Mucosa of gallbladder (tissue), 1 donor: ENCODE data around the gene GK2. TPM values are rescaled to one million over a fixed set of nuclear protein-coding genes. Genes with fewer than 3 reads are reported as not detected.

ENCODE experiments used
- DNase-seq: peaks from one replicate; pipeline ENCODE4 v3.0.0-alpha.2; 2020; ENCODE audit warnings: low spot score
- total RNA-seq: library from RNA; stranded (reverse); gene quantifications from one replicate; pipeline ENCODE4 v1.2.1, GENCODE V29; 2021
- donor health status: DM: no; HTN: no; CAD: no.

GK2 gene
- total RNA-seq = not detected

DNA sequence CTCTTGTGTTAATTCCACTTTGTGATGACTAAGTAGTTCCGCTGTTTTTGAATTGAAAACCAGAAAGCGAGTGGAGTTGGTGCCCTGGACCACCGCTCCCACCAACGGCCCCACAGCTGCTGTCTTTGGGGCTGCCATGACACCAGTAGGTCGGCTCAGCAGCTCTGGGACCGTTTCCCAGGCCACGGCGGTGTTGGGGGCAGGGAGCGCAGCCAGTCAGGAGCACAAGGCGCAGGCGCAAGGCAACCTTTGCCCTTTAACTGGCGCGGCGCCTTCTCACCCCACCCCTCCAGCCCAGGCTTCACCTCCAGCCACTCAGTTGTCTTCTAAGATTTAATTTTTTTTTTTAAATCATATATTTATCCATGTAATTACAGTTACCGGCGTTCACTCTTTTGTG is at the start of gene GK2:
GK2 (minus strand) TSS at position 166 of the 400 bp plus-strand sequence; CDS start at position 138, 28 bp downstream.
- DNase-seq = no peak

DNA sequence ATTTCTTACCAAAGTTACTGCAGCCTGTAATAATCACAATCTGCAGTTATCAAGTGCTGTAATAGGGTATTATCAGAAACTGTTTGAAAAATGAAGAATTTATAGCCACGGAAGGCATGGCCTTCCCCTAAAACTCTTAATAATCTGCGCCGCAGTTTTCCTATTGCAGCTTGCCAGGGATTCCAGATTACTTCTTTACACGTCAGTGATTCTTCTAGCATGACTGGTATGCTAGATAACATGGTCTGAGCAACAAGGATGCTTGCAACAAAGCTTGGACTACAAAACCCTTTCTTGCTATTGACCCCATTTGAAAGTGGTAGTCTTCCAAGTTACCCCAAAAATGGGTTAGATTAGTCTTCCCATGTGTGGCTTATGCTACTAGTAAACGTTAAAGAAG is 47.2 kb upstream of the GK2 start:
- DNase-seq = no peak

DNA sequence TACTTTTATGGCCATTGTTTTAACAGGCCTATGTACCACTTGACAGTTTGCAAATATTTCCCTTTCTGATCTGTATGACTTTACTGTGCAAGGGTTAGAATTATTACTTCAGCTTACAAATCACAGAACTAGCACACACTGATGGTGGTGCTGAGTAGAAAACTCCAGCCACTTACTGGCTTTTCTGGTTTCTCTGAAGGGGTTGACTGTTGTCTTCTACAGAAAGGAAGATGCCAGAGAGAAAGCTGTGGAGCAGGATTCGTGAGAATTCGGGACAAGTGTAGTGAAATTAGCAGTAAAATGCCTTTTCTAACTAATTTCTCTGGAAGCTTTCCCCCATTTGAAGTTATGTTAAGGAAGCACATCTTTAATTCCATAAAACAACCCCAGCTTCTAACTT is 46.6 kb upstream of the GK2 start:
- DNase-seq = no peak

DNA sequence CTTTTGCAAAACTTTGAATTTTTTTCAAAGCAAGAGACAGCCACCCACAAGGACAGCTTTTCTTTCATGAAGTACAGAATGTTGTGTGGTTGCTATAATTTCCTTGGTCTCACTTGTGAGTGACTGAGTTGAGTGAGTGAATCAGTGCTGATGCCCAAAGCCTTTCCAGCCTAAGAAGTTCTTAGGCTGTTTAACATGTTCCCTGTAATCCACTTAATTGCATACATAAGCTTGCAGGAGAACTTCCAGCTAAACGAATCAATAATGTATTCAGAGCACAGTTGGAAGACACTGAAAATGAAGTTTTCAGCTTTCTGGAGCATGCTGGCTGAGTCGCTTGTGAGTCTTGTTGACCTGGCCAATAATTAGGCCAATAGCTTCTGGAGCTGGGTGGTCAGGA is 42.0 kb upstream of the GK2 start:
- DNase-seq = no peak

DNA sequence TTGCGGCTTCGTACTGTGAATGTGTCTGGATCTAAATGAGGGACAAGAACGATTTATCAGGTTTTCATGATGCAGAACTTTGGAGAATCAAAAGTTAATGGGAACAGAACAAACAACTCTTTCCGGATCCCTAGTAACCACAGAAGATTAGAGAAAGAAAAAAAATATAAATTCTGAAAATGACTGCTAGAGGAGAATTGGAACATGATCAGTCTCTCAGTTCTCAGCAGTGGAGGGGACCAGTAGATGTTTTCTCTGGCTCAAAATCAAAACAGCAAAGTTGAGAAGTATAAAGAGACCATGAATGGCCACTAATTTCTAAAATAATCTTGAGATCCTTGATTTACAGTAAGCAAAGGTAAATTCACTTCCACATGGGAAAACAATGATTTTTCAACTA is 38.1 kb upstream of the GK2 start:
- DNase-seq = no peak

DNA sequence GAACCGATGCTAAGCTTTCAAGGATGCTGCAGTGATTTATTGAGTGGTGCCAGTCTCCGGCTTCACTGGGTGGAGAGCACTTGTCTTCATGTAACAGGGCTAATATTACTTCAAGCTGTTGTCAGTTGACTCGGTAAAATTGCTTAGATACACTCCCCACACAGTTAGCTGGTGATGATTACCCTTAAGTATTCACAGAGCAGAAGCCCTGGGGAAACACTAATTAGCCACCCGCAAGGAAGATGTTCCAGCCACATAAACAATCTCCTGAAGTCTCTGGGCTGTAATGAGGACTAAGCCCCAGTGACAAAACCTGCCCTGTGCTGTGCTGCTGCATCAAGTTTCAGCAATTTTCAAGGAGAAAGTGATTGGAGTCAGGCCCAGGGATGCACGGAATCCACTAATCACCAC is 37.3 kb upstream of the GK2 start:
- no peak for DNase-seq

DNA sequence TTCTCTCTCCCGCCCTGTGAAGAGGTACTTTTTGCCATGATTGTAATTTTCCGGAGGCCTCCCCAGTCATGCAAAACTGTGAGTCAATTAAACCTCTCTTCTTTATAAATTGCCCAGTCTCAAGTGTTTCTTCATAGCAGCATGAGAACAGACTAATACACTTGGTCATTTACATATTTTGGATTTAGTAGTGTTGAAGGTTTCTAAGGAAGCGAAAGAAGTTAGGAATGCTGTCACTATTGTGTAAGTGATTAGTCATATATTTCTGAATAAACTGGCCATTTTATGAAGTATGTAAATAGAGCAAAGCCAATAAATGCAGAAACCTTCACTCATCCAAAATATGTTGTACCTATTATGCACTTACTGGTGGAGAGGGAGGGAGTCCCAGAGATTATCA is 34.4 kb upstream of the GK2 start:
- no peak for DNase-seq

DNA sequence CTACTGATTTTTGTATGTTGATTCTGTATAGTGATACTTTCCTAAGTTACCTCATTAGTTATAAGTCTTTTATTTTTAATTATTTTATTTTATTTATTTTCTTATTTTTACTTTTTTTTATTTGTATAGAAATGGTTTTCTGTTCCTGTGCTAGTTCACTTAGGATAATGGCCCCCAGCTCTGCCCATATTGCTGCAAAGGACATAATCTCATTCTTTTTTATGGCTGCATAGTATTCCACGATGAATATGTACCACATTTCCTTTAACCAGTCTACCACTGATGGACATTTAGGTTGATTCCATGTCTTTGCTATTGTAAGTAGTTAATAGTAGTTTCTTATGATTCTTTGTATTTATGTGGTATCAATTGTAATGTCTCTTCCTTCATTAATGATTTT is 31.5 kb upstream of the GK2 start:
- no peak for DNase-seq

DNA sequence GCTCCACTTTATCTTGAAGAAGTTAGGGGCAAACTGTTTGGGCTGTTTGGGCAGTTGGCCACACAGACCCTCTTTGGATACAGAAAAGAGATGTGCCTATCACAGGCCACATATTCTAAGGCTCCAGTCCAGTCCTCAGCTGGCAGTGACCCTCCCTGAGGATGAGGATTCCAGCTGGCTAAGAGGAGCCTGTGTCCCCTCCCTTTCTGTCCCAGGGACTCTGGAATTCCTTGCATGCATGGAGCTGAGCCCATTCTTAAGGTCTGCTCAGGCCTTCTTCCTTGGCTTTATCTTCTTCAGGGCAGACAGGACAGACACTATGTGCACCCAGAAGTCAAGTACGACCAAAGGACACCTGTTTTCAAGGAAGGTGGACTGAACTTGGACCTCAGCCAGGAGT is 23.8 kb upstream of the GK2 start:
- DNase-seq = no peak

DNA sequence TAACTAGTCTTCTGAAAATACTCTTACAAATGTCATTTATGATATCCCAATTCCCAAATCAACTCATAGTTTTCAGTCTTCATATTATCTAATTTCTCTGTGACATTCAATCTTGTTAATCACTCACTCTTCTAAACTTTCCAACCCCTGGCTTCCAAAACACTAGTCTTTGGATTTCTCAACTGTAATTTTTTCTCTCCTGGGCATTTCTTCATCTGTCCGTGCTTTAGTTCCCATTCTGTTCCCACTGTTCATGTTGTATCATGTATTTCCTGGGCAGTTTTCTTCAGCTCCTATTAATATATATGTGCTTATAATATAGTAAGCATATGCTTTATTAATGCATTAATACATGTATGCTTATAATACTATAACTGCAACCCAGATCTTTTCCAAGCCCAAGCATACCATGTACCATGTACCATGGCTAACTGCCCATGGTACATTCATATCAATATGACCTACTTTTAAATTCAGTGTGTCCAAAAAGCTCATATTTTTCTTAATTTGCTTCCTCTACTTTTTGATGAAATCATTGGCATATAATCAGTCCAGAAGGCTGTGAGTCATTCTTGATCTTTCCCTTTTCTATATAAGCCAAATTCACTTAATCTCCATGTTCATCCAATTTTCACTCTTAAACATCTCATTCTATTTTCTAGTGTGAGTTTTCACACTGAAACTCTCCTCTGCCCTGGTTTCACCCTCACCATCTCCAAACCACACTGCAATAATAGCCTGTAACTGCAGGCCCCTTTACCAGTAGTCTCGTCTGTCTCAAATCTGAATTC is 21.3 kb upstream of the GK2 start:
- no peak for DNase-seq

DNA sequence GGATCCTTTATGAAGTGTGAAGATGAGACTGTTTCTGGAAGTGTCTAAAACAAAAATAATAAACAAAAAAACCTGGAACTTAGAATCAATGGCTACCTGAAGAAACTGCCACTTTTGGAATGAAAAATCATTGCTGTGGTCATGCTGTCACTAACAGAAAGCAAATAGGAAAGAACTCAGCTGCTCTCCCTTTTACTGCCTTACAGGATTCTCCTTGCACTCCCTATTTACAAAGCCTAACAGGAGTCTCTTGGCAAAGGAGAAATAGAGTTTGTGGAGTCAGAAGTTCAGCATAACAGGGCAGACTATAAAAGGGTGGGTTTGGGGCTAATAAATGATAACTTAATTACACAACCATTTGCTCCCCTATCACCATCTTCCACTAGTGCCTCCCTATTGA is 19.0 kb upstream of the GK2 start:
- DNase-seq = no peak

DNA sequence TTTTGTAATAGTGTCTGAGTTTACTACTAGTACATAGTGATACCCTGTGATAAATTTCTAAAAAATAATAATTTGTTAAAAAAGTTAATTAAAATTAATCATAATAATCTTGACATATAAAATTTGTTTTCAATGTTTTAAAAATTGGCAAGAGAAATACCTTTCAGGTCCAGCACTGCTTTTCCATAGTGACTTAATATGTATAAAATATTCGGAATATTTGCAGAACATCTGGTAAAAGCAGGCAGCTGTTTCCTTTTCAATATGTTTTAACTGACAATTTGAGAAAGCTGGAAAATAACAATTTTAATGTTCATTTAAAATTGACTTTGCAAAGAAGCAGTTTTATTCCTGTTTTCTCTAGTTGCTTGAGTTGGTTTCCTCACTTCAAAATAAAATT is 17.6 kb upstream of the GK2 start:
- no peak for DNase-seq

DNA sequence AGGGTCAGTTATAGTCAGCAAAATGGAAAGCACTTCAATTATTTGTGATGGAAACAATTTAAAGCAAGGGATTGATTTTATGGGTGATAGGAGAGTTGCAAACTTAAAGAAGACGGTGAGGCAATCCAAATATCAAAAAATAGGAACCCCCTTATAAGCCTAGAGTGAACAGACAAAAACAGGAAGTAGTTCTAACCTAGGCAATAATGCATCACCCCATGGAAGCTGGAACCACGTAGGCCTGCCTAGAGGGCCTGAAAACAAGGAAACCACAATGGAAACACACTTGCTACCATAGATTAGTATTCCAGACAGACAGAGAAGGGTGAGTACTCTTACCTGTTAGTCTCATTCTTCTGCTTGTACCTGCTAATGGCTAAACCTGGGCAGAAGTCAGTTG is 13.5 kb upstream of the GK2 start:
- no peak for DNase-seq

DNA sequence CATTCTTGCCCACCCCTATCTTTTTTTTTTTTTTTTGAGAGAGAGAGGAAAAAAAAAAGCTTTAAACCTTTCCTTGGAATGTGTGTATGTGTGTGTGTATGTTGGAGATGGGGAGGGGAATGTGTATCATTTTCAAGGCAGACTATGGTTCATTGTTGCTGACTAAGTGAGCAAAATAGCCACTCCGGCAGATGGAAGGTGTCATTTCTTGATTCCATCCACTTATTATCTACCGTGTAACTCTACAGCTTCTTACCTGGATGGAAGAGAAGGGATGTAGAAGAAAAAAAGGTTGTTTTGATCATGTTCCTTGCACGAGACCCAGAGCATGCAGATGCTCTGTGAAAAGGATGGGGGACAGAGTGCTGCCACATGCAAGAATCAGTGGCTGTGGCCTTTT is 5.9 kb upstream of the GK2 start:
- no peak for DNase-seq

DNA sequence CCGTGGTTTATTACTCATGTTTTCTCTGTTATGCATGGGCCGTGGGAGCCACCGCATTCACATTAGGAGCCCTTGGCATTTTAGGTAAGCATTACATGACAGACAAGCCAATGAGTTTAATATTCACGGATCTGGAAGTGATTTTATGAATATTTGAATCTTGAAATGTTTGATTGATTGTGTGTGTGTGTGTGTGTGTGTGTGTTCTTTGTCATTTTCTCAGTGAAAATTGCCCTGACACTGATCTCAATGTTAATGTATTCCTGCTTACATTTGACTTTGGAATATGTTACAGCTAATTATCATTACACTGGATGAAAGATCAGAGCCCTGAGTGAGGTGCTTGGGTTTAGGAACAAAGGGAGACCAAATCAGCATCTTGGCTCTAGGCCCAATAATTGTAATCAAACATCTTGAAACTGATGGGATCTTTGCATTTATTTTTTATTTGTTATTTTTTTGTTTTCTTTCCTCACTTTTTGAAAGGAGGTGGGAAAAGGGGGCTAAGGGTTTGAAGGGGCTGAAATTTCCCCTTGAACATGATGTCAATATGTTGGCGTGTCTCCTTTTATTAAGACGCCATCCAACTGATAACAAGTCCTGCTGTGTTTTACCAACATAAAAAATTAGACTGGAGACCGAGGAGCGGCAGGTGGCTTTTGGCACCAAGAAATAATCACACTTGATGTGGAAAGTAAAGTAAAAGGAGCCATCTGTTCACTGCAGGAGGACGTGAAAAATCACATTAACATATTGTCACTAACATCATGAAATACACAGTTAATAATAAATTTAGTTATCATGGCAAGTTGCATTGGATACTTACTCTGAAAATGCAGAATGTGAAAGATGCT is 5.2 kb upstream of the GK2 start:
- DNase-seq = no peak

DNA sequence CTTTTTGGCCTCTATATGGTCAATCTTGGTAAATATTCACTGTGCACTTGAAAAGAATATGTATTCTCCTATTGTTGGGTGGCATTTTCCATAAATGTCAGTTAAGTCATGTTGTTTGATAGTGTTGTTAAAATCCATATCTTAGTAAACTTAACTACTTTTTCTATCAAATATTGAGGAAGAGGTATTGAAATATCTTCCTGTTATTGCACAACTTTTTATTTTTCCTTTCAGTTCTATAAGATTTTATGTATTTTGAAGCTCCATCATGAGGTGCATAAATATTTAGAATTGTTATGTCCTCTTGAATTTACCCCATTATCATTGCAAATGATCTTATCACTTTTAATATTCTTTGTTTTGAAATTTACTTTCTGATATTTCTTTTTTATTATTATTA is 3.4 kb downstream of the GK2 start:
- no peak for DNase-seq

DNA sequence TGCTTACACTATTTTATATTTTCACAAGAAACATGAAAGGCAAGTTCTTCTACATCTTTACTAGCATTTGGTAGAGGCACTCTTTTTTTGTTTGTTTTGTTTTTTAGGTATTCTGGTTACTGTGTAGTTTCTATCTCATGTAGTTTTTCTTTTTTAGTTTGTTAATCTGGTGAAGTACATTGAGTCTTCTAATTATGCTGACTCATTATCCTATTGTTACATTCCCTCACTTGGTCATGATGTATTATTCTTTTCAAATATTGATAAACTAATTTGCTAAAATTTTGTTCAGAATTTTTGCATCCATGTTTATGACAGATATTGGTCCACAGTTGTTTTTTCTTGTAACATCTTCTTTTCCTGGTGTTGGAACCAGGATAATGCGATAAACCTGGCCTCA is 4.7 kb downstream of the GK2 start:
- no peak for DNase-seq

DNA sequence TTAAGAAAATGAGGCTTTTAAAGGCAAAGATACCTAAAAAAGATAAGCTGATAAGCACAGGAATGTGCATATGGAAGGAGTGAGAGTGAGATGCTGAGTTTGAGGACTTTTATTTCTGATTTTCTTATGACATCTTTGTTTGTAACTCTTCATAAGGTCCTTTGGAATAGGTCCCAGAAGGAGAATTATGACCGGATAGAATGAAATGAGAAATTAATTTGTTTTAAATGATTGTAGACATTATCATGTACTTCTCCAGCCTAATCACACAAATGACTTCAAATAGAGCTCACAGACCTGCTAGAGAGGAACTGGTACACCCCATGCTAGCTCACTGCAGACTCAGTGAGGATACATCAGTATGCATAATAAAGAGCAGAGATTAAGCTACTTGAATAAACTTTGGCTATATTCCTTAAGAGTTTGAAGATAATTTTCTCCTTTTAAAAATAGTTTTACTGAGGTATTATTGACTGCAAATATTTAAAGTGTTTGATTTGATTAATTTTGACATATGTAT is 5.6 kb downstream of the GK2 start:
- no peak for DNase-seq

DNA sequence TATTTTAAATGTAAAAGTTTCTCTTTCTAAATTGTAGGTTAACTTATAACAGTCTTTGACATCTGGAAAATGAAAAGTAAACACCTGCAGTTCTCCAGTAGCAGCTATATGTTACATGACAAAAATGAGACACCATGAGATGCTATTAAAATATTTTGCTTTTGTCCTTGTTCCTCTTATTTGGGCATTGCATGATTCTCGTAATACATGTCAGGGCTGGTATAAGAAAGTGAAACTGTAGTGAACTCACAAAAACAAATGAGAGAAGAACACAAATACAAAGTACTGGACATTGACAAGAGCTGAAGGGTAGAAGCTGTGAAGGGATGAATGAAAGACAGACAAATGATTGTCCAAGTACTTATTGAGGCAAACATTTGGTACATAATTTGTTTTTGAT is 9.0 kb downstream of the GK2 start:
- DNase-seq = no peak

DNA sequence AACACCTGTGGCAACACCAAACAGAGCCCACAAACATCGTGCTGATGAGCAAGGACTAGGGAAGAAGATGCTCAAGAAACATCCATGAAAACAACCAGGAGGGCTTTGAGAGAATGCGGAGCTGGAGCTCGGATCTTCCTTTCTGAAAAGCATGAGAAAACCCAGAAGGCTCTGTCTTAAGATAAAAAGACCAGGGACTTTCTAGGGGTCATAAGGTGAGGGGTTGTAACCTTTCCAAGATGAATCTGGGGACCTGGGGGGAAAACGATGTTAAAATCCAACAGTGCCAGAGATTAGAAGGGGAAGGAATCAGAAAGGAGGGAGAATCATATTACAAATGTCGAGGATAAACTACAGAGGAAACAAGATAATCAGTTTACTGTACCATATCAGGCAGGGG is 10.1 kb downstream of the GK2 start:
- no peak for DNase-seq

DNA sequence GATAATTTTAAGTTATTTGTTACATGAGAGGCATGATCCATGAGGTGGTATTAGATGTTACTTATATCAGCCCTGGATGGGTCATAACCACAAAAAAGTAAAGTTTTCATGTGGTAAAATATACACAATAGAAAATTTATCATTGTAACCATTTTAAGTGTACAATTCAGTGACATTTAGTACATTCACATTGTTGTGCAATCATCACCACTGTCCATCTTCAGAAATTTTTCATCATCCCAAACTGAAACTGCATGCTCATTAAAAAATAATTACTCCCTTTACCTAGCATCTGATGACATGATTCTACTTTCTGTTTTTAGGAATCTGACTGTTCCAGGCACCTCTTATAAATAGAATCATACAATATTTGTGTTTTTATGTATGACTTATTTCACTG is 11.2 kb downstream of the GK2 start:
- DNase-seq = no peak

DNA sequence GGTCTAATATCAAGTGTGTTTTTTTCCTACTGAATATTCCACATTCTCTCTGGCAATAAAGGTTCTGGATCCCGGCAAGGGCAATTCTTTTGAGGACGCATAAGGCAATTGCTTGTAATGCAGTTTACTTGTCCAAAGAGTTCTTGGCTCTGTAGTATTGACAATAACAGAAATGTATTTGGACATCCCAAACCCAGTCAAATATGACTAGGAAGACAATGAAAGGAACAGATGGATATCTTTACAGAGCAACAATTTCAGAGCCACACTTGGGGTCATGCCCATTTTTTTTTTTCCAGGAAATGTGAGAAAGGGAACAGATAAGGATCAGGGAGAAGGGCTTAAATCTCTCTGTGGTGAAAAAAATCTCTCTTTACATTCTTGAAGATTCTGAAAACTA is 12.2 kb downstream of the GK2 start:
- no peak for DNase-seq

DNA sequence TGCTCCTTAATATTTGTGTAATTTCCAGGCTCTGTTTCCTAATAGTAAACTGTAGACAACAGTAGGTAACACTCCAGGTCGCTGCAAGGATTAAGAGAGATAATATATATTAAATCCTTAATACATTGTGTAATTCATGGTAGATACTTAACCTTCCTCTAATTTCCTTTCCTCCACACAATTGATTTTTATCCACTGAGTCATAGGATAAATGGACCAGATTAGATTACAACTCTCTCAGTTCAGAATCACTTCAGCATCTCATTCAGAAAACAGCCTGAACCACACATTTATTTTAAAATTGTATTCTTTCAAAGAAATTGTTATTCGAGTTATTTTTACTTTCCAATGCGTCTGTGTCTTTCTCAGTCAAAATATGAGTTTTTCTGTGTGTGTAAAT is 17.1 kb downstream of the GK2 start:
- DNase-seq = no peak
